NCI-H2171 treated with DMSO at 0.1 percent for 48 hours (cell line): ENCODE data around the gene NKX2-3.

ENCODE experiments used
- DNase-seq: peaks from one replicate; lab custom pipeline; 2025; lab: John Stamatoyannopoulos, UW

NKX2-3 gene

GRCh38 chr10:99532687-99533495, at the start of gene NKX2-3:
TSS of gene NKX2-3 (plus strand) at chr10:99532942. CDS start at chr10:99533132, 190 bp downstream.
- DNase-seq = no peak

GRCh38 chr10:99484626-99485581, 47.8 kb upstream of the NKX2-3 start:
- no peak for DNase-seq

GRCh38 chr10:99487125-99487807, 45.5 kb upstream of the NKX2-3 start:
- DNase-seq = no peak

- DNase-seq = no peak
Observed at GRCh38 chr10:99489271-99489670, 43.5 kb upstream of the NKX2-3 start.

GRCh38 chr10:99497343-99498025, 35.3 kb upstream of the NKX2-3 start:
- DNase-seq = no peak

GRCh38 chr10:99506416-99506815, 26.3 kb upstream of the NKX2-3 start:
- DNase-seq = no peak

GRCh38 chr10:99507265-99507664, 25.5 kb upstream of the NKX2-3 start:
- DNase-seq = no peak

GRCh38 chr10:99513061-99513460, 19.7 kb upstream of the NKX2-3 start:
- no peak for DNase-seq

GRCh38 chr10:99519690-99520039, 13.1 kb upstream of the NKX2-3 start:
- no peak for DNase-seq

GRCh38 chr10:99520040-99520846, 12.5 kb upstream of the NKX2-3 start:
- DNase-seq = no peak

- DNase-seq = no peak
Observed at GRCh38 chr10:99520847-99521764, 11.6 kb upstream of the NKX2-3 start.

- DNase-seq = no peak
Observed at GRCh38 chr10:99521765-99522469, 10.8 kb upstream of the NKX2-3 start.

- DNase-seq = no peak
Observed at GRCh38 chr10:99522470-99523250, 10.1 kb upstream of the NKX2-3 start.

- DNase-seq = no peak
Observed at GRCh38 chr10:99523251-99523773, 9.4 kb upstream of the NKX2-3 start.

GRCh38 chr10:99524050-99524666, 8.6 kb upstream of the NKX2-3 start:
- no peak for DNase-seq

- no peak for DNase-seq
Observed at GRCh38 chr10:99524736-99525380, 7.9 kb upstream of the NKX2-3 start.

- DNase-seq = no peak
Observed at GRCh38 chr10:99525897-99526296, 6.8 kb upstream of the NKX2-3 start.
